ENCODE data around the gene PADI2. TPM values are rescaled to one million over a fixed set of nuclear protein-coding genes. Genes with fewer than 3 reads are reported as not detected.

PADI2 gene
- total RNA-seq, 1 experiment from 2014 or later = 3.0 TPM

- no peak overlapping the region for H2BK12ac ChIP-seq (ENCODE audit: insufficient read length, low read depth, low read length)
- H2BK5ac ChIP-seq (ENCODE audit: insufficient read length, low read length) = no peak overlapping the region
- Mint-ChIP-seq H3K36me3 (ENCODE audit: insufficient read depth in 1 of 3, low read depth in 3 of 3) (peaks cover 0 to 4% (median 0%) of the 10 kb centered on the region in 3 experiments; a peak in 1 of 7 replicates), H3K4me1 (peaks cover 8 to 11% of the 10 kb centered on the region in 2 experiments), H3K27me3 (ENCODE audit: low read depth) (peaks cover 7% of the 10 kb centered on the region), H3K27ac (no peak overlapping the region), H3K4me3 (no peak overlapping the region), H3K9me3 (peaks cover 5 to 11% of the 10 kb centered on the region in 2 experiments; a peak in 3 of 5 replicates)
- no peak overlapping the region for H3K4ac ChIP-seq (ENCODE audit: low read depth, low read length)
- no peaks in the 10 kb centered on the region for H3K79me1 ChIP-seq (ENCODE audit: insufficient read depth, low read depth, low read length, poor library complexity, severe bottlenecking)
- no peak overlapping the region for H2BK120ac ChIP-seq (ENCODE audit: low read depth, low read length, poor library complexity, severe bottlenecking)
- no peak for TF ChIP-seq CTCF (conservative IDR thresholded peaks at IDR 0.05)
- no peak overlapping the region for H3T11ph ChIP-seq (ENCODE audit: low read length)
- no peaks in the 10 kb centered on the region for H4K20me1 ChIP-seq (ENCODE audit: control insufficient read depth, insufficient read depth, insufficient read length)
- no peaks in the 10 kb centered on the region for H3K79me2 ChIP-seq (ENCODE audit: insufficient read depth, low read length)
- no peak overlapping the region for H3K56ac ChIP-seq (ENCODE audit: insufficient read length, low read depth, low read length)
- no peak overlapping the region for H4K91ac ChIP-seq (ENCODE audit: insufficient read length, low read depth, low read length)
- no peak overlapping the region for H3K27ac ChIP-seq (ENCODE audit: insufficient read length, low read depth, low read length)
- DNase-seq = no peak
- H3K14ac ChIP-seq (ENCODE audit: insufficient read depth, low read length) = no peak overlapping the region
- H3K4me2 ChIP-seq (ENCODE audit: insufficient read depth, insufficient read length, low read length) = no peak overlapping the region
- H3K9ac ChIP-seq (ENCODE audit: extremely low read depth, insufficient read length, low read length) = no peak overlapping the region
- peaks cover 3% of the 10 kb centered on the region for H3K23me2 ChIP-seq (ENCODE audit: insufficient read length, low read depth, low read length, poor library complexity, severe bottlenecking)
- no peaks in the 10 kb centered on the region for H3K9me3 ChIP-seq (ENCODE audit: control insufficient read depth, low read depth, low read length)
- H3K18ac ChIP-seq (ENCODE audit: insufficient read length, low read depth, low read length) = no peak overlapping the region
- no peak overlapping the region for H2AFZ ChIP-seq (ENCODE audit: low read length)
- no peak overlapping the region for H2BK15ac ChIP-seq (ENCODE audit: low read depth, low read length)
- H3K27me3 ChIP-seq (ENCODE audit: insufficient read depth, low read length) = no peaks in the 10 kb centered on the region
- H3K23ac ChIP-seq (ENCODE audit: insufficient read length, low read depth, low read length) = no peak overlapping the region
- H2AK5ac ChIP-seq (ENCODE audit: insufficient read length, low read length) = no peak overlapping the region
- no peak overlapping the region for H4K8ac ChIP-seq (replicated peaks; ENCODE audit: insufficient read length, low read depth, low read length)
- H2BK20ac ChIP-seq (ENCODE audit: low read depth, low read length, poor library complexity, severe bottlenecking) = no peak overlapping the region
- WGBS (ENCODE audit: extremely low coverage, insufficient read length, low lambda C conversion rate) = no CpG with 5 or more reads among the region's 1 CpG
- H4K5ac ChIP-seq (ENCODE audit: insufficient read length, low read depth, low read length) = no peak overlapping the region
- H3K4me1 ChIP-seq (ENCODE audit: insufficient read depth, low read length) = 0 out of 2 replicates have a peak, but pooled peaks cover 4% of the 10 kb centered on the region
Observed at GRCh38 chr1:17140279-17140678, 21.0 kb upstream of the PADI2 start.
